Common myeloid progenitor, CD34-positive (primary cell): ENCODE measurements around the gene NCSTN.

Source experiments
- CTCF ChIA-PET: fragments of 350-600 bp; sonication (Branson Sonifier 250); formaldehyde crosslinking; loops from one replicate; lab custom pipeline; 2021; ENCODE audit warnings: antibody characterized with exemption; lab: Charles Lee
- POLR2A ChIA-PET: fragments of 350-600 bp; sonication (Branson Sonifier 250); formaldehyde crosslinking; loops from one replicate; lab custom pipeline; 2021; ENCODE audit warnings: antibody characterized with exemption; lab: Charles Lee
- DNase-seq, 3 donors: peaks; one replicate each; pipeline versions ENCODE4 v3.0.0 to v3.0.0-alpha.2; 2013
- H3K27ac ChIP-seq, 2 experiments: 1 replicate in 1 of 2; 2 replicates in 1 of 2; pipeline ENCODE4 v1.7.0; 2013; ENCODE audit warnings: inconsistent platforms in 2 of 2, low read length in 2 of 2, mild to moderate bottlenecking in 2 of 2, low read depth in 1 of 2, moderate library complexity in 1 of 2; ENCODE audit not compliant: severe bottlenecking in 2 of 2, insufficient read depth in 1 of 2, poor library complexity in 1 of 2
- H3K27me3 ChIP-seq, 5 experiments: replicated peaks in 2 of 5; 1 replicate in 3 of 5; 2 replicates in 2 of 5; pipeline versions ENCODE4 v1.6.1 to v1.7.0; 2013; ENCODE audit warnings: low read length in 4 of 5, mild to moderate bottlenecking in 2 of 5, moderate library complexity in 2 of 5, inconsistent platforms in 1 of 5; ENCODE audit not compliant: insufficient read depth in 5 of 5, control insufficient read depth in 4 of 5
- H3K36me3 ChIP-seq, 4 experiments: 1 replicate in 2 of 4; 2 replicates in 2 of 4; pipeline versions ENCODE4 v1.6.1 to v1.7.0; 2013; ENCODE audit warnings: low read length in 3 of 4, control low read depth in 1 of 4, mild to moderate bottlenecking in 1 of 4; ENCODE audit not compliant: control insufficient read depth in 4 of 4, insufficient read depth in 4 of 4
- H3K4me1 ChIP-seq, 4 experiments: 1 replicate in 3 of 4; 2 replicates in 1 of 4; pipeline versions ENCODE4 v1.6.1 to v1.7.1; 2013; ENCODE audit warnings: low read length in 3 of 4, mild to moderate bottlenecking in 3 of 4, control low read depth in 1 of 4, inconsistent platforms in 1 of 4, moderate library complexity in 1 of 4; ENCODE audit not compliant: control insufficient read depth in 4 of 4, insufficient read depth in 4 of 4; ENCODE audit errors: control extremely low read depth in 1 of 4
- H3K4me3 ChIP-seq, 7 experiments: 1 replicate in 4 of 7; 2 replicates in 3 of 7; pipeline versions ENCODE4 v1.5.1 to v1.7.0; 2013; ENCODE audit warnings: mild to moderate bottlenecking in 7 of 7, low read length in 6 of 7, moderate library complexity in 6 of 7, inconsistent platforms in 2 of 7, low read depth in 2 of 7, control low read depth in 1 of 7; ENCODE audit not compliant: insufficient read depth in 4 of 7, control insufficient read depth in 1 of 7; ENCODE audit errors: extremely low read depth in 1 of 7
- H3K9me3 ChIP-seq, 5 experiments: 1 replicate in 4 of 5; 2 replicates in 1 of 5; pipeline versions ENCODE4 v1.6.1 to v1.7.1; 2013; ENCODE audit warnings: low read length in 4 of 5, mild to moderate bottlenecking in 2 of 5, inconsistent platforms in 1 of 5, low read depth in 1 of 5, moderate library complexity in 1 of 5; ENCODE audit not compliant: control insufficient read depth in 4 of 5, insufficient read depth in 2 of 5; ENCODE audit errors: control extremely low read depth in 1 of 5
- WGBS: methylation state at CpG from one replicate; pipeline ENCODE4 v1.1.5; 2013; ENCODE audit not compliant: insufficient coverage; 5-methylcytosine and 5-hydroxymethylcytosine counted together

The NCSTN gene

DNA sequence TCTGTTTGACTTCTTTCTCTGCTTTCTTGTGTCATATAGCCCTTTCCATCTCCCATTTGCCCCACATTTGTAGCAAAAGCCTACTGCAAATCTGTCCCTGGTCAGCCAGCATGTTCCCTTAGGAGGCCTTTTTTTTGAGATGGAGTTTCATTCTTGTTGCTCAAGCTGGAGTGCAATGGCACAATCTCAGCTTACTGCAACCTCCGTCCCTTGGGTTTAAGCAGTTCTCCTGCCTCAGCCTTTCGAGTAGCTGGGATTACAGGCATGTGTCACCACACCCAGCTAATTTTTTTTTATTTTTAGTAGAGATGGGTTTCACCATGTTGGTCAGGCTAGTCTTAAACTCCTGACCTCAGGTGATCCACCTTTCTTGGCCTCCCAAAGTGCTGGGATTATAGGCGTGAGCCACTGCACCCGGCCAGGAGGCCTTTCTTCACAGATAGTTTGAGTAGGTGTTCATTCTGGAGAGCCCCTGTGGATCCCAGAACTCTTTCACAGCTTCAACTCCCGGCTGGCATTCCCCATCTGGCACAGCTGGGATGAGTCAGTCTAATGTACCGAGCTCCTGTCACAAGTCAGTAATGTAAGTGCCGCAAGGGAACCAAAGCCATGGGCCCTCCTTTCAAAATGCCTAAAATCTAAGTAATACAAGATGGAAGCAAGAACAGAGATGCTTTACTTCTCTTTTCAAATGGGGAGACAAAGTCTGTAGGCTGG, 14.3 kb downstream of the NCSTN start:
- Histone ChIP-seq H3K27ac (no peak overlapping the region), H3K9me3 (no peaks in the 10 kb centered on the region)
- POLR2A ChIA-PET, result no interaction called here

DNA sequence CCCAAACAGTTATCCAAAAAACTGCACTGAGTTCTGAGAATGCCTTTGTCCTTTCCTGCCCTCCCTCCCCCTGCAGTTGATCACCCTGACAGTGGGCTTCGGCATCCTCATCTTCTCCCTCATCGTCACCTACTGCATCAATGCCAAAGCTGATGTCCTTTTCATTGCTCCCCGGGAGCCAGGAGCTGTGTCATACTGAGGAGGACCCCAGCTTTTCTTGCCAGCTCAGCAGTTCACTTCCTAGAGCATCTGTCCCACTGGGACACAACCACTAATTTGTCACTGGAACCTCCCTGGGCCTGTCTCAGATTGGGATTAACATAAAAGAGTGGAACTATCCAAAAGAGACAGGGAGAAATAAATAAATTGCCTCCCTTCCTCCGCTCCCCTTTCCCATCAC, 14.9 kb downstream of the NCSTN start:
- POLR2A ChIA-PET, result no interaction called here
- no peak overlapping the region for H3K27ac ChIP-seq
- no peaks in the 10 kb centered on the region for H3K9me3 ChIP-seq
- no peak overlapping the region for H3K4me3 ChIP-seq
- no peaks in the 10 kb centered on the region for H3K27me3 ChIP-seq
- no peak for DNase-seq
- no peaks in the 10 kb centered on the region for H3K4me1 ChIP-seq
- 96% methylated on average over 4 of the region's 4 CpGs for WGBS
- H3K36me3 ChIP-seq, result peaks cover 32 to 74% (median 66%) of the 10 kb centered on the region in 4 experiments
- CTCF ChIA-PET, result interaction anchor here (1.4 to 26.0 kb wide), 3 partner anchors 10 to 67 kb away, joined by 3 to 437 read pairs (median 4); no protein-coding TSS in a partner anchor

More for the DNA sequence above, 14.3 kb downstream of the NCSTN start:
- H3K4me1 ChIP-seq, result no peaks in the 10 kb centered on the region
- DNase-seq, result no peak
- WGBS, result 96% methylated on average over 5 of the region's 7 CpGs
- H3K36me3 ChIP-seq, result peaks cover 33 to 80% (median 72%) of the 10 kb centered on the region in 4 experiments
- H3K27me3 ChIP-seq, result no peaks in the 10 kb centered on the region
- CTCF ChIA-PET, result interaction anchor here (1.2 to 26.0 kb wide), 7 partner anchors 9 to 249 kb away, joined by 3 to 437 read pairs (median 4); partner anchors contain the start of genes COPA and NCSTN
- no peak overlapping the region for H3K4me3 ChIP-seq

DNA sequence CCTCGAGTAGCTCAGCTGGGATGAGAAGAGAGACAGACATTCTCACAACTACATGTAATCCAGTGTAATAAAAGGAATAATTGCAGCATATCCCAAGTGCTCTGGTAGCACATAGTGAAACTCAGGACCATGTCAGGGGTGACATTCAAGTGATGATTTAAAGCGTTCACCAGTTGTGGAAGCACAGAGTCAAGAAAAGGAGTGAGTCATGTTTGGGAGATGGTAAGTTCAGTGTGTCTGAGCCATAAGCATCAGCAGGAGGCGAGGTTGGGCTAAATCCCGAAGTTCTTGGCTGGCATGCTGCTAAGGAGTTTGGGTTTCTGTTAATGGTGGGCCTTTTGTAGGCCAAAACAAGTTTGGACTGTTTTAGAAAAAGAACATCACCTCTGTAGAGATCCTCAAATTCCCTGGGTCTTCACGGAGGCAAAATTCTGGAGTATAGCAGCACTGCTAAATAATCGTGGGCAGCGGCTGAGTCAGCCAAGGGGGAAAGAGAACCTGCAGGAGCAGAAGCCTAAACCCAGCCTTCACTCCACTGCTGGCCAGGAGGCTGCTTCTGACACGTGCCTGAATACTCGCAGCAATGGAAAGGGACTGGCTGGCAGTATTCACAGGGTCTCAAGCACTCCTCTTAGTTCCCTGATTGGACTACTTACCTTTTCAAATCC, 16.5 kb downstream of the NCSTN start:
- Histone ChIP-seq H3K4me1 (no peaks in the 10 kb centered on the region), H3K27ac (no peak overlapping the region), H3K4me3 (no peak overlapping the region), H3K36me3 (peaks cover 25 to 57% (median 52%) of the 10 kb centered on the region in 4 experiments), H3K9me3 (no peaks in the 10 kb centered on the region), H3K27me3 (no peaks in the 10 kb centered on the region)
- POLR2A ChIA-PET, result no interaction called here
- DNase-seq, result no peak
- CTCF ChIA-PET, result interaction anchor here (1.2 to 26.0 kb wide), 2 partner anchors 13 to 18 kb away, joined by 3 to 437 read pairs; no protein-coding TSS in a partner anchor
- WGBS, result 99% methylated on average over 8 of the region's 9 CpGs

DNA sequence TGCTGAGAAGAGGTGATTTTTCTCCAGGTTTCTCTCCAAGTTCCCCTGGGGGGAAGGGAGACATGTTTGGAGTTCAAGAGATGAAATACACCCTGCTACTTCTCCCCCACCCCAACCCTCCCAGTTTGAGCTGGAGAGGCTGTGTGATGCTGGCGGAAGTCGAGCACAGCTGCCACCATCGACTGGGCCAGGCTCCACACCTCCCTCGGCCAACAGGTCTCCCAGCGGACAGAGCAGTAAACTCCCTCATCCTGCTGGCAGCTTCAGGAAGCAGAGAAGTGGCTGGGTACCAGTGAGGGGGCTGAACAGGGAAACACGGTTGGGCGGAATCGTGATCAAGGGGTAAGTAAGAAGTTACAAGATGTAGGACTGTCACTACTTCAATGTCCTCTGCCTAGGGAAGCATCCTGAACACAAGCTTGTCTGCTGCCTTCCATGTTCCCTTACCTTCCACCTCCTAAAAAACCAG, 17.1 kb downstream of the NCSTN start:
- Histone ChIP-seq H3K4me1 (no peaks in the 10 kb centered on the region), H3K9me3 (no peaks in the 10 kb centered on the region), H3K4me3 (no peak overlapping the region), H3K36me3 (peaks cover 20 to 52% (median 48%) of the 10 kb centered on the region in 4 experiments), H3K27me3 (no peaks in the 10 kb centered on the region), H3K27ac (no peak overlapping the region)
- ChIA-PET POLR2A (no interaction called here), CTCF (interaction anchor here (0.6 to 26.0 kb wide), 4 partner anchors 8 to 17 kb away, joined by 3 to 437 read pairs (median 3); no protein-coding TSS in a partner anchor)
- DNase-seq, result no peak
- WGBS, result 96% methylated on average over 8 of the region's 8 CpGs

DNA sequence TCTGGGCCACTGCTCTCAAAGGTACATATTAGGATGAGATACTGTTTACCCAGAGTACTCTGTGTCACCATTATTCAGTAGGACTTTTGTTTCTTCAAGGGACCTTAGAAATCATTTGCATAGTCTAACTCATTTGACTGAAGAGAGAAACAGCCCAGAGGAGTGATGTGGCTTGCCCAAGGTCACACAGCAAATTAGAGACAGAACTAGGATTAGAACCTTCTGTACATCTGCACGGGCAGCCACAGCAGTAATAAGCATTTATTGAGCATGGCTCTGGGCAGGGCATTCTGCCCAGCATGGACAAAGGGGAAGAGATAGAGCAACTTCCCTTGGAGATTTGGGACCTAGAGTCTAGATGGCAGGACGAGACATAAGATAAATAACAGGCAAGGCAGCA, 18.0 kb downstream of the NCSTN start:
- Histone ChIP-seq H3K4me3 (no peak overlapping the region), H3K9me3 (no peaks in the 10 kb centered on the region), H3K27me3 (no peaks in the 10 kb centered on the region), H3K36me3 (peaks cover 13 to 42% (median 39%) of the 10 kb centered on the region in 4 experiments), H3K4me1 (no peaks in the 10 kb centered on the region), H3K27ac (no peak overlapping the region)
- DNase-seq, result no peak
- CTCF ChIA-PET, result interaction anchor here (0.8 to 26.0 kb wide), 4 partner anchors 9 to 32 kb away, joined by 3 to 437 read pairs (median 3); no protein-coding TSS in a partner anchor
- WGBS, result 100% methylated on average over 2 of the region's 2 CpGs
- POLR2A ChIA-PET, result no interaction called here

DNA sequence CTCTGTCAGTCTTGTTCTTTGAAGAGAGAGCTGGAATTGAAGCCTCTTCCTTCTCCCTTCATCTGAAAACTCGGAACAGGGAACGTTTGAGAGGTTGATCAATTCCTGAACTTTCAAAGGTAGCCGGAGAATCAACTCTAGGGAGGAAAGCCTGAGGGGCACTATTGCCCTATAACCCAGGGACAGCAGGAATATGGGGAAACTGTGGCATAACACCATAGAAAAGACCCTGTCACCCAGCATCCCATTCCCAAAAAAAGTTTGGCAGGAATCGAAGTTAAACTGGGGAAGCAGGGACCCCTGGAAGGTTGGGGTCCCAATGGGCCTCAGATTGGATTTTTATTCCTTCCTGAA, 18.6 kb downstream of the NCSTN start:
- peaks cover 12 to 36% (median 33%) of the 10 kb centered on the region in 4 experiments for H3K36me3 ChIP-seq
- ChIA-PET CTCF (interaction anchor here (1.3 to 26.0 kb wide), 4 partner anchors 9 to 31 kb away, joined by 3 to 437 read pairs (median 19); no protein-coding TSS in a partner anchor), POLR2A (no interaction called here)
- H3K27me3 ChIP-seq, result no peaks in the 10 kb centered on the region
- 40% methylated on average over 1 of the region's 4 CpGs for WGBS
- H3K27ac ChIP-seq, result peak overlapping the region in 1 of 2 experiments; percentile 11
- DNase-seq, result no peak
- H3K4me3 ChIP-seq, result no peak overlapping the region
- no peaks in the 10 kb centered on the region for H3K9me3 ChIP-seq
- no peaks in the 10 kb centered on the region for H3K4me1 ChIP-seq
